HepG2 (cell line): ENCODE measurements around the gene ICE2. TPM values are rescaled to one million over a fixed set of nuclear protein-coding genes. Genes with fewer than 3 reads are reported as not detected.

Experiments
- ATAC-seq: fragments of 200-7000 bp; cut with Tn5 transposase; 3 replicates; pipeline ENCODE4 v1.9.1; 2020; ENCODE audit warnings: mild to moderate bottlenecking, moderate library complexity
- BruUV-seq: library from RNA; stranded (reverse); fragments of 400-500 nt; replicated peaks from 2 replicates; lab custom pipeline; 2021; lab: Mats Ljungman, UMichigan
- CTCF ChIA-PET: fragments of 300-600 bp; formaldehyde crosslinking; extraction: SDS; loops from one replicate; lab custom pipeline; 2021; ENCODE audit warnings: low total read pairs, inconsistent platforms, low intra/inter-chr PET ratio; lab: Yijun Ruan, JAX
- POLR2A ChIA-PET: fragments of 350-600 bp; sonication (Branson Sonifier 250); formaldehyde crosslinking; loops from one replicate; lab custom pipeline; 2020; ENCODE audit warnings: antibody characterized with exemption, inconsistent platforms; lab: Yijun Ruan, JAX
- DNase-seq: peaks from one replicate; pipeline ENCODE4 v3.0.0-alpha.2; 2015; ENCODE audit warnings: low spot score
- FAIRE-seq: peaks from 3 replicates; lab custom pipeline; 2011; peaks lifted over from hg19 to GRCh38; lab: Jason Lieb, UNC
- H2AFZ ChIP-seq: one replicate; pipeline ENCODE4 v1.6.1; 2011; ENCODE audit warnings: low read length, inconsistent platforms
- H3K27ac ChIP-seq: fragments of 300-600 bp; 3 replicates; pipeline ENCODE4 v1.8.0; 2011; ENCODE audit warnings: mixed run types, mild to moderate bottlenecking, mixed read lengths, low read length, inconsistent platforms; ENCODE audit not compliant: insufficient read depth; ENCODE audit errors: extremely low read length
- H3K27me3 ChIP-seq, 2 experiments: fragments of 200-600 bp in 1 of 2; 2 replicates in 1 of 2; 3 replicates in 1 of 2; pipeline versions ENCODE4 v1.6.0 to v1.8.0; 2011; ENCODE audit warnings: low read length in 2 of 2, mild to moderate bottlenecking in 2 of 2, moderate library complexity in 2 of 2, inconsistent platforms in 1 of 2; ENCODE audit not compliant: insufficient read depth in 2 of 2, control insufficient read depth in 1 of 2
- H3K36me3 ChIP-seq, 2 experiments: fragments of 200-600 bp in 1 of 2; replicated peaks in 1 of 2; 2 replicates in 1 of 2; 3 replicates in 1 of 2; pipeline versions ENCODE4 v1.5.1 to v1.8.0; 2011; ENCODE audit warnings: low read length in 2 of 2, inconsistent platforms in 1 of 2; ENCODE audit not compliant: insufficient read depth in 2 of 2, control insufficient read depth in 1 of 2
- H3K4me1 ChIP-seq: 2 replicates; pipeline ENCODE4 v1.5.1; 2012; ENCODE audit warnings: low read length, inconsistent platforms; ENCODE audit not compliant: insufficient read depth
- H3K4me2 ChIP-seq: 2 replicates; pipeline ENCODE4 v1.6.0; 2011; ENCODE audit warnings: low read depth, low read length, inconsistent platforms
- H3K4me3 ChIP-seq, 3 experiments: fragments of 200-600 bp in 1 of 3; sonication (generic), shearing (Covaris generic) in 1 of 3; replicated peaks in 1 of 3; 2 replicates each; pipeline ENCODE4 v1.5.1; 2011 to 2016; ENCODE audit warnings: low read length in 3 of 3, inconsistent platforms in 2 of 3, low read depth in 2 of 3, mild to moderate bottlenecking in 2 of 3, control low read depth in 1 of 3, mixed read lengths in 1 of 3; ENCODE audit not compliant: insufficient read depth in 1 of 3
- H3K79me2 ChIP-seq: one replicate; pipeline ENCODE4 v1.6.1; 2011; ENCODE audit warnings: low read length, inconsistent platforms; ENCODE audit not compliant: insufficient read depth
- H3K9ac ChIP-seq: 2 replicates; pipeline ENCODE4 v1.6.0; 2011; ENCODE audit warnings: mild to moderate bottlenecking, low read depth, low read length, inconsistent platforms; ENCODE audit not compliant: insufficient read depth
- H3K9me3 ChIP-seq: 2 replicates; pipeline ENCODE4 v1.5.1; 2012; ENCODE audit warnings: mild to moderate bottlenecking, low read length
- H4K20me1 ChIP-seq: 2 replicates; pipeline ENCODE4 v1.6.0; 2011; ENCODE audit warnings: inconsistent platforms, mild to moderate bottlenecking, low read length, moderate library complexity; ENCODE audit not compliant: insufficient read depth
- CENPX ChIP-seq: sonication (generic); formaldehyde crosslinking; IDR thresholded peaks from 2 replicates; pipeline ENCODE4 v1.9.0; 2021; ENCODE audit warnings: mild to moderate bottlenecking, missing genetic modification reagents, moderate library complexity
- ELF1 ChIP-seq: sonication (generic); formaldehyde crosslinking; IDR thresholded peaks from 2 replicates; pipeline ENCODE4 v1.4.0; 2020; ENCODE audit warnings: missing genetic modification reagents
- GTF2F1 ChIP-seq: fragments of 150-350 bp; IDR thresholded peaks from 2 replicates; pipeline ENCODE4 v1.6.1; 2014; ENCODE audit warnings: low read length
- MEIS1 ChIP-seq: sonication (generic); formaldehyde crosslinking; IDR thresholded peaks from 2 replicates; pipeline ENCODE4 v1.9.0; 2021; ENCODE audit warnings: mild to moderate bottlenecking, missing genetic modification reagents, moderate library complexity, borderline replicate concordance
- POLR2G ChIP-seq: fragments of 200-400 bp; formaldehyde crosslinking; IDR thresholded peaks from 2 replicates; pipeline ENCODE4 v1.6.1; 2018; ENCODE audit warnings: mild to moderate bottlenecking, low read depth, low read length, moderate library complexity
- RBM39 ChIP-seq: fragments of 200-400 bp; formaldehyde crosslinking; IDR thresholded peaks from one replicate; pipeline ENCODE4 v1.6.1; 2018; ENCODE audit warnings: antibody characterized with exemption, mild to moderate bottlenecking, low read depth, low read length; ENCODE audit not compliant: poor library complexity, severe bottlenecking
- SRSF4 ChIP-seq: fragments of 200-400 bp; formaldehyde crosslinking; IDR thresholded peaks from one replicate; pipeline ENCODE4 v1.6.1; 2018; ENCODE audit warnings: mild to moderate bottlenecking, low read depth, low read length, moderate library complexity; ENCODE audit not compliant: poor library complexity, severe bottlenecking
- TCF12 ChIP-seq, 2 experiments: fragments of 450-650 bp in 1 of 2; sonication (generic) in 1 of 2; formaldehyde crosslinking in 1 of 2; IDR thresholded peaks; 2 replicates each; pipeline versions ENCODE4 v1.6.1 to v1.8.0; 2017 to 2022; ENCODE audit warnings: antibody characterized with exemption in 1 of 2, mild to moderate bottlenecking in 1 of 2, missing genetic modification reagents in 1 of 2, moderate library complexity in 1 of 2
- WGBS: methylation state at CpG from one replicate; pipeline ENCODE4 v1.1.6; 2017; ENCODE audit warnings: low lambda C conversion rate; 5-methylcytosine and 5-hydroxymethylcytosine counted together
- in situ Hi-C: cut with HindIII; loops from 2 replicates; pipeline ENCODE4 v1.10.0; 2017; ENCODE audit warnings: low pct_unique_long_range_greater_than_20kb; ENCODE audit not compliant: extremely low pct_ligation_motif_present
- intact Hi-C: fragments of 100-400 bp; cut with micrococcal nuclease; formaldehyde crosslinking; loops from one replicate; pipeline ENCODE4 v1.10.0; 2022; ENCODE audit not compliant: unreplicated experiment
- polyA plus RNA-seq, 8 experiments: library from polyadenylated mRNA; depleted of rRNA in 3 of 8; stranded (reverse) in 7 of 8; unstranded in 1 of 8; fragments of >200 nt; fragmentation: Illumina TruSeq in 4 of 8; extraction: Trizol in 4 of 8; gene quantifications; 2 replicates each; pipeline versions ENCODE4 v1.2.1 to v1.2.3, GENCODE V29; 2011 to 2016; ENCODE audit warnings: low read depth in 4 of 8, missing spikeins in 1 of 8, mixed read lengths in 1 of 8; ENCODE audit not compliant: insufficient read depth in 1 of 8
- total RNA-seq, 5 experiments: library from RNA; depleted of rRNA; stranded (reverse); fragments of >200 nt; fragmentation: Illumina TruSeq; extraction: Trizol; gene quantifications; 2 replicates each; pipeline ENCODE4 v1.2.3, GENCODE V29; 2016; ENCODE audit warnings: low read depth in 1 of 5
- TF ChIP-seq, protein P1 (sequence below): sonication (generic); formaldehyde crosslinking; IDR thresholded peaks from one replicate; pipeline ENCODE4 v1.5.1; 2020; ENCODE audit warnings: mild to moderate bottlenecking, missing genetic modification reagents; ENCODE audit errors: not compliant biosample characterization

The ICE2 gene
- total and polyA plus RNA-seq, 2 of the 13 experiments (the other 11 are each of a cell fraction or from before 2014, with no cell fraction given): 24.8 to 26.4 TPM

DNA sequence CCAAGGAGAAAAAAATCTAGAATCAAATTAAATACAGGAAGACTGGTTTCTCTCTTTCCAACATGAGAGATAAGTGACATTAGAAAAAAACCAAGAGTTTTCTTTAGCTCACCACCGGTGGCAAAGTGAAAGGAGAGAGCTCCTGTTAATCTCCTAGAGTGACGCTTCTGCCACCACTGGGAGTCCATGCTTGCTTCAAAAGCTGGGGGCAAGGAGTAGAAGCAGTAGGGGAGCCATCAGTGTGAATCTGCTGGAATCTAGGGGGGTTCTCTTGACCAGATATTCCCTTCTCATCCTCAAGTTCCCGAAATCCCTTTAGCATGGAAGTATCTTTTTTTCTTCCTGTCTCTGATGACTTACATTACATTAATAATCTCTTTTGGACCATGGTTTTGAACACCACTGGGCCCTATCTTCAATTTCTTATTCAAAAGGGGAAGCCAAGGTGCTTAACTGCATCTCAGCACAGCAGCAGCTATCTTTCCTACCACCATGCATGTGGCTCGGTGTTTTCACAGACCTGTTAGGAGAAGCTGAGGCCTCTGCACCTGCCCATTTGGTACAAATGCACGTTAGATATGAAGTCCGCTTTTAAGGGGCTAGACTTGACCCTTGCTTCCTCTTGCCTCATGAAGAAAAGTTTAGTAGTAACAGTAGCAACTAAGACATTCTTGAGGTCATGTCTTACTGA, 6.6 kb upstream of the ICE2 start:
- POLR2A ChIA-PET: no interaction called here
- TF ChIP-seq ELF1 (CRISPR knock-in tag): no peak
- TF ChIP-seq POLR2G: peak; percentile 32; the same call in 1 of the 2 replicates
- TF ChIP-seq TCF12 (IDR thresholded peaks at IDR 0.05): no peak
- no peak for TF ChIP-seq TCF12 (CRISPR knock-in tag; IDR thresholded peaks at IDR 0.05)
- no peaks in the 10 kb centered on the region for H4K20me1 ChIP-seq

DNA sequence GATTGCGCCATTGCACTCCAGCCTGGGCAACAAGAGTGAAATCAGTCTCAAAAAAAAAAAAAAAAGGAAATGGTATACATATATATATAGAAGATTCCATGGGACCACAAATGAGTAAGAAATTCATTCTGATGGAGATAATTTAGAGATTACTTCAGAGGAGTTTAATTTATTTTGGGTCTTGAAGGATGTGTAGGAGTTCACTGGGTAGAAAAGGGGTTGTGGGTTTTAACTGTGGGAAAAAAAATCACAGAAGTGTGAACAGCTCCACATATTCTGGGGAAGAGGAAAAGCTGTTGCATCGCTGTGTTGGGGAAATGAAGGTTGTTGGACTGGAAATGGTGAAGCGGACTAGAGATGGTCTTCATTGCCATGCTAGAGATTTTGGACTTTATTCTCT, 4.1 kb upstream of the ICE2 start:
- in situ Hi-C loops (no loop called here), intact Hi-C loops (no loop called here)
- H3K27me3 ChIP-seq: no peaks in the 10 kb centered on the region; a peak in 1 of 5 replicates
- no TSS peak for BruUV-seq
- H3K4me2 ChIP-seq: no peak overlapping the region
- ChIA-PET POLR2A (no interaction called here), CTCF (no interaction called here)
- no peaks in the 10 kb centered on the region for H4K20me1 ChIP-seq
- no peaks in the 10 kb centered on the region for H3K9me3 ChIP-seq
- peaks cover 5% of the 10 kb centered on the region for H3K79me2 ChIP-seq
- peaks cover 17% of the 10 kb centered on the region for H3K4me1 ChIP-seq
- no peak overlapping the region for H3K9ac ChIP-seq
- WGBS: 93% methylated on average over 3 of the region's 3 CpGs
- ATAC-seq (no peak), DNase-seq (no peak), FAIRE-seq (no peak)
- H3K27ac ChIP-seq: no peak overlapping the region
- no peak overlapping the region for H2AFZ ChIP-seq
- H3K36me3 ChIP-seq: no peaks in the 10 kb centered on the region
- no peak overlapping the region for H3K4me3 ChIP-seq
- TF ChIP-seq GTF2F1 (no peak), MEIS1 (CRISPR knock-in tag) (no peak), RBM39 (no peak), SRSF4 (no peak), CENPX (no peak)
- TF ChIP-seq, protein P1, sequence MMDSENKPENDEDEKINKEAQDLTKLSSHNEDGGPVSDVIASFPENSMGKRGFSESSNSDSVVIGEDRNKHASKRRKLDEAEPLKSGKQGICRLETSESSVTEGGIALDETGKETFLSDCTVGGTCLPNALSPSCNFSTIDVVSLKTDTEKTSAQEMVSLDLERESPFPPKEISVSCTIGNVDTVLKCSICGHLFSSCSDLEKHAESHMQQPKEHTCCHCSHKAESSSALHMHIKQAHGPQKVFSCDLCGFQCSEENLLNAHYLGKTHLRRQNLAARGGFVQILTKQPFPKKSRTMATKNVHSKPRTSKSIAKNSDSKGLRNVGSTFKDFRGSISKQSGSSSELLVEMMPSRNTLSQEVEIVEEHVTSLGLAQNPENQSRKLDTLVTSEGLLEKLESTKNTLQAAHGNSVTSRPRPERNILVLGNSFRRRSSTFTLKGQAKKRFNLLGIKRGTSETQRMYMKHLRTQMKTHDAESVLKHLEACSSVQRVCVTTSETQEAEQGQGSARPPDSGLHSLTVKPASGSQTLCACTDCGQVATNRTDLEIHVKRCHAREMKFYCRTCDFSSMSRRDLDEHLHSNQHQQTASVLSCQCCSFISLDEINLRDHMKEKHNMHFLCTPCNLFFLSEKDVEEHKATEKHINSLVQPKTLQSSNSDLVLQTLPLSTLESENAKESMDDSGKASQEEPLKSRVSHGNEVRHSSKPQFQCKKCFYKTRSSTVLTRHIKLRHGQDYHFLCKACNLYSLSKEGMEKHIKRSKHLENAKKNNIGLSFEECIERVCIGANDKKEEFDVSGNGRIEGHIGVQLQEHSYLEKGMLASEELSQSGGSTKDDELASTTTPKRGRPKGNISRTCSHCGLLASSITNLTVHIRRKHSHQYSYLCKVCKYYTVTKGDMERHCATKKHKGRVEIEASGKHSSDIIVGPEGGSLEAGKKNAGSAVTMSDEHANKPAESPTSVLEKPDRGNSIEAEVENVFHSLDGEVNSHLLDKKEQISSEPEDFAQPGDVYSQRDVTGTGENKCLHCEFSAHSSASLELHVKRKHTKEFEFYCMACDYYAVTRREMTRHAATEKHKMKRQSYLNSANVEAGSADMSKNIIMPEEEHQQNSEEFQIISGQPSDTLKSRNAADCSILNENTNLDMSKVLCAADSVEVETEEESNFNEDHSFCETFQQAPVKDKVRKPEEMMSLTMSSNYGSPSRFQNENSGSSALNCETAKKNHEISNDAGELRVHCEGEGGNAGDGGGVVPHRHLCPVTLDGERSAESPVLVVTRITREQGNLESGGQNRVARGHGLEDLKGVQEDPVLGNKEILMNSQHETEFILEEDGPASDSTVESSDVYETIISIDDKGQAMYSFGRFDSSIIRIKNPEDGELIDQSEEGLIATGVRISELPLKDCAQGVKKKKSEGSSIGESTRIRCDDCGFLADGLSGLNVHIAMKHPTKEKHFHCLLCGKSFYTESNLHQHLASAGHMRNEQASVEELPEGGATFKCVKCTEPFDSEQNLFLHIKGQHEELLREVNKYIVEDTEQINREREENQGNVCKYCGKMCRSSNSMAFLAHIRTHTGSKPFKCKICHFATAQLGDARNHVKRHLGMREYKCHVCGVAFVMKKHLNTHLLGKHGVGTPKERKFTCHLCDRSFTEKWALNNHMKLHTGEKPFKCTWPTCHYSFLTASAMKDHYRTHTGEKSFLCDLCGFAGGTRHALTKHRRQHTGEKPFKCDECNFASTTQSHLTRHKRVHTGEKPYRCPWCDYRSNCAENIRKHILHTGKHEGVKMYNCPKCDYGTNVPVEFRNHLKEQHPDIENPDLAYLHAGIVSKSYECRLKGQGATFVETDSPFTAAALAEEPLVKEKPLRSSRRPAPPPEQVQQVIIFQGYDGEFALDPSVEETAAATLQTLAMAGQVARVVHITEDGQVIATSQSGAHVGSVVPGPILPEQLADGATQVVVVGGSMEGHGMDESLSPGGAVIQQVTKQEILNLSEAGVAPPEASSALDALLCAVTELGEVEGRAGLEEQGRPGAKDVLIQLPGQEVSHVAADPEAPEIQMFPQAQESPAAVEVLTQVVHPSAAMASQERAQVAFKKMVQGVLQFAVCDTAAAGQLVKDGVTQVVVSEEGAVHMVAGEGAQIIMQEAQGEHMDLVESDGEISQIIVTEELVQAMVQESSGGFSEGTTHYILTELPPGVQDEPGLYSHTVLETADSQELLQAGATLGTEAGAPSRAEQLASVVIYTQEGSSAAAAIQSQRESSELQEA (CRISPR knock-in tag): no peak

More for the DNA sequence above, 6.6 kb upstream of the ICE2 start:
- in situ Hi-C loops: no loop called here
- Histone ChIP-seq H2AFZ (no peak overlapping the region), H3K9me3 (no peaks in the 10 kb centered on the region), H3K79me2 (no peaks in the 10 kb centered on the region), H3K9ac (no peak overlapping the region), H3K36me3 (no peaks in the 10 kb centered on the region), H3K27ac (no peak overlapping the region), H3K4me3 (no peak overlapping the region), H3K4me1 (peaks cover 15% of the 10 kb centered on the region), H3K27me3 (no peaks in the 10 kb centered on the region), H3K4me2 (no peak overlapping the region)
- DNase-seq (no peak), ATAC-seq (peak; percentile 53; the same call in 1 of the 3 replicates), FAIRE-seq (no peak)
- intact Hi-C loops: no loop called here
- 89% methylated on average over 6 of the region's 6 CpGs for WGBS
- BruUV-seq: no TSS peak
- CTCF ChIA-PET: no interaction called here
